SKM-1 (cell line): ENCODE measurements around the gene CASZ1.
A peak's percentile ranks its signal among the peaks of the same experiment; 100 is the strongest.

ENCODE experiments used
- DNase-seq: peaks from one replicate; lab custom pipeline; 2025; ENCODE audit not compliant: unreplicated experiment; lab: John Stamatoyannopoulos, UW

Gene CASZ1

GRCh38 chr1:10641976-10642375 is 154.5 kb downstream of the CASZ1 start:
- DNase-seq, result no peak

GRCh38 chr1:10640843-10641553 is 155.4 kb downstream of the CASZ1 start:
- no peak for DNase-seq

GRCh38 chr1:10639775-10640578 is 156.5 kb downstream of the CASZ1 start:
- no peak for DNase-seq

- no peak for DNase-seq
These were observed 157.3 kb downstream of the CASZ1 start for GRCh38 chr1:10639011-10639774.

GRCh38 chr1:10638559-10639005 is 157.9 kb downstream of the CASZ1 start:
- no peak for DNase-seq

- DNase-seq, result no peak
These were observed 158.4 kb downstream of the CASZ1 start for GRCh38 chr1:10637834-10638558.

GRCh38 chr1:10637400-10637799 is 159.0 kb downstream of the CASZ1 start:
- no peak for DNase-seq

- DNase-seq, result no peak
These were observed 160.5 kb downstream of the CASZ1 start for GRCh38 chr1:10635992-10636391.

GRCh38 chr1:10635085-10635896 is 161.2 kb downstream of the CASZ1 start:
- DNase-seq, result peak; percentile 4

- no peak for DNase-seq
These were observed 161.9 kb downstream of the CASZ1 start for GRCh38 chr1:10634428-10635084.

- DNase-seq, result no peak
These were observed 162.4 kb downstream of the CASZ1 start for GRCh38 chr1:10634075-10634427.

GRCh38 chr1:10633416-10633815 is 163.0 kb downstream of the CASZ1 start:
- DNase-seq, result no peak

GRCh38 chr1:10632691-10633090 is 163.8 kb downstream of the CASZ1 start:
- no peak for DNase-seq

GRCh38 chr1:10631811-10632593 is 164.4 kb downstream of the CASZ1 start:
- no peak for DNase-seq

GRCh38 chr1:10631121-10631810 is 165.2 kb downstream of the CASZ1 start:
- DNase-seq, result no peak

- DNase-seq, result no peak
These were observed 165.8 kb downstream of the CASZ1 start for GRCh38 chr1:10630661-10631120.

- no peak for DNase-seq
These were observed 166.5 kb downstream of the CASZ1 start for GRCh38 chr1:10629816-10630571.
